Stimulated activated naive CD8-positive, alpha-beta T cell treated with anti-CD3 and anti-CD28 coated beads, Interleukin-15, Interleukin-2, amounts not matched to agents 100 ng/mL and 50 ng/mL, for 24 hours (primary cell): ENCODE measurements around the gene PPDPF.

Source experiments
- H3K27ac Mint-ChIP-seq: one replicate; pipeline ENCODE4 v1.8.0; 2021; ENCODE audit warnings: mild to moderate bottlenecking, mixed read lengths
- H3K27me3 Mint-ChIP-seq: one replicate; pipeline ENCODE4 v1.8.0; 2021; ENCODE audit warnings: mixed read lengths
- H3K36me3 Mint-ChIP-seq: one replicate; pipeline ENCODE4 v1.8.0; 2021; ENCODE audit warnings: low read depth, mixed read lengths
- H3K4me1 Mint-ChIP-seq: one replicate; pipeline ENCODE4 v1.8.0; 2021; ENCODE audit warnings: low read depth, mixed read lengths
- H3K4me3 Mint-ChIP-seq: one replicate; pipeline ENCODE4 v1.8.0; 2021; ENCODE audit warnings: mild to moderate bottlenecking, mixed read lengths
- H3K9me3 Mint-ChIP-seq: one replicate; pipeline ENCODE4 v1.8.0; 2021; ENCODE audit warnings: mixed read lengths

The PPDPF gene

GRCh38 chr20:63482021-63482587, 38.5 kb upstream of the PPDPF start:
- Mint-ChIP-seq H3K4me3 (no peak overlapping the region), H3K27ac (no peak overlapping the region), H3K27me3 (peaks cover 45% of the 10 kb centered on the region), H3K9me3 (no peaks in the 10 kb centered on the region), H3K4me1 (no peaks in the 10 kb centered on the region), H3K36me3 (no peaks in the 10 kb centered on the region)

- no peaks in the 10 kb centered on the region for H3K9me3 Mint-ChIP-seq
- no peak overlapping the region for H3K27ac Mint-ChIP-seq
- H3K36me3 Mint-ChIP-seq: no peaks in the 10 kb centered on the region
- H3K4me3 Mint-ChIP-seq: no peak overlapping the region
- H3K27me3 Mint-ChIP-seq: peaks cover 32% of the 10 kb centered on the region
- H3K4me1 Mint-ChIP-seq: no peaks in the 10 kb centered on the region
Observed at GRCh38 chr20:63483834-63484233, 36.7 kb upstream of the PPDPF start.

- H3K27ac Mint-ChIP-seq: no peak overlapping the region
Observed at GRCh38 chr20:63484236-63484635, 36.3 kb upstream of the PPDPF start.

GRCh38 chr20:63484651-63485403, 35.7 kb upstream of the PPDPF start:
- no peak overlapping the region for H3K27ac Mint-ChIP-seq
- H3K36me3 Mint-ChIP-seq: no peaks in the 10 kb centered on the region
- H3K4me1 Mint-ChIP-seq: no peaks in the 10 kb centered on the region
- peaks cover 32% of the 10 kb centered on the region for H3K27me3 Mint-ChIP-seq
- H3K9me3 Mint-ChIP-seq: no peaks in the 10 kb centered on the region
- H3K4me3 Mint-ChIP-seq: no peak overlapping the region

More at GRCh38 chr20:63484236-63484635, 36.3 kb upstream of the PPDPF start:
- Mint-ChIP-seq H3K4me3 (no peak overlapping the region), H3K27me3 (peaks cover 32% of the 10 kb centered on the region), H3K36me3 (no peaks in the 10 kb centered on the region), H3K9me3 (no peaks in the 10 kb centered on the region), H3K4me1 (no peaks in the 10 kb centered on the region)

- no peaks in the 10 kb centered on the region for H3K4me1 Mint-ChIP-seq
- H3K27me3 Mint-ChIP-seq: peaks cover 30% of the 10 kb centered on the region
- H3K36me3 Mint-ChIP-seq: no peaks in the 10 kb centered on the region
- no peak overlapping the region for H3K4me3 Mint-ChIP-seq
- H3K9me3 Mint-ChIP-seq: no peaks in the 10 kb centered on the region
- no peak overlapping the region for H3K27ac Mint-ChIP-seq
Observed at GRCh38 chr20:63486300-63486855, 34.2 kb upstream of the PPDPF start.

GRCh38 chr20:63487116-63487764, 33.3 kb upstream of the PPDPF start:
- no peak overlapping the region for H3K27ac Mint-ChIP-seq
- H3K4me3 Mint-ChIP-seq: no peak overlapping the region
- H3K4me1 Mint-ChIP-seq: no peaks in the 10 kb centered on the region
- no peaks in the 10 kb centered on the region for H3K36me3 Mint-ChIP-seq
- no peaks in the 10 kb centered on the region for H3K9me3 Mint-ChIP-seq
- peaks cover 28% of the 10 kb centered on the region for H3K27me3 Mint-ChIP-seq

- Mint-ChIP-seq H3K4me3 (no peak overlapping the region), H3K9me3 (no peaks in the 10 kb centered on the region), H3K36me3 (no peaks in the 10 kb centered on the region), H3K27me3 (peaks cover 26% of the 10 kb centered on the region), H3K27ac (no peak overlapping the region), H3K4me1 (no peaks in the 10 kb centered on the region)
Observed at GRCh38 chr20:63487781-63488241, 32.8 kb upstream of the PPDPF start.

- Mint-ChIP-seq H3K36me3 (no peaks in the 10 kb centered on the region), H3K4me3 (no peak overlapping the region), H3K27ac (no peak overlapping the region), H3K9me3 (no peaks in the 10 kb centered on the region), H3K27me3 (peaks cover 23% of the 10 kb centered on the region), H3K4me1 (no peaks in the 10 kb centered on the region)
Observed at GRCh38 chr20:63488315-63489251, 32.0 kb upstream of the PPDPF start.

- Mint-ChIP-seq H3K27ac (no peak overlapping the region), H3K4me3 (no peak overlapping the region), H3K9me3 (no peaks in the 10 kb centered on the region), H3K36me3 (no peaks in the 10 kb centered on the region), H3K4me1 (no peaks in the 10 kb centered on the region), H3K27me3 (peaks cover 19% of the 10 kb centered on the region)
Observed at GRCh38 chr20:63490416-63490815, 30.1 kb upstream of the PPDPF start.

GRCh38 chr20:63491078-63491477, 29.5 kb upstream of the PPDPF start:
- no peak overlapping the region for H3K4me3 Mint-ChIP-seq
- peaks cover 15% of the 10 kb centered on the region for H3K27me3 Mint-ChIP-seq
- peaks cover under 1% of the 10 kb centered on the region for H3K4me1 Mint-ChIP-seq
- H3K36me3 Mint-ChIP-seq: no peaks in the 10 kb centered on the region
- H3K27ac Mint-ChIP-seq: no peak overlapping the region
- no peaks in the 10 kb centered on the region for H3K9me3 Mint-ChIP-seq

GRCh38 chr20:63491635-63492230, 28.8 kb upstream of the PPDPF start:
- Mint-ChIP-seq H3K4me3 (no peak overlapping the region), H3K27ac (no peak overlapping the region), H3K9me3 (no peaks in the 10 kb centered on the region), H3K36me3 (no peaks in the 10 kb centered on the region), H3K4me1 (peaks cover 5% of the 10 kb centered on the region), H3K27me3 (peaks cover 15% of the 10 kb centered on the region)

GRCh38 chr20:63492518-63492917, 28.0 kb upstream of the PPDPF start:
- Mint-ChIP-seq H3K9me3 (no peaks in the 10 kb centered on the region), H3K36me3 (no peaks in the 10 kb centered on the region), H3K4me3 (no peak overlapping the region), H3K4me1 (peaks cover 5% of the 10 kb centered on the region), H3K27me3 (peaks cover 16% of the 10 kb centered on the region), H3K27ac (no peak overlapping the region)

GRCh38 chr20:63492982-63493381, 27.6 kb upstream of the PPDPF start:
- Mint-ChIP-seq H3K27ac (no peak overlapping the region), H3K9me3 (no peaks in the 10 kb centered on the region), H3K27me3 (peaks cover 16% of the 10 kb centered on the region), H3K4me3 (peak overlapping the region; percentile 23), H3K36me3 (no peaks in the 10 kb centered on the region), H3K4me1 (peaks cover 5% of the 10 kb centered on the region)

- no peaks in the 10 kb centered on the region for H3K36me3 Mint-ChIP-seq
- no peaks in the 10 kb centered on the region for H3K9me3 Mint-ChIP-seq
- no peak overlapping the region for H3K4me3 Mint-ChIP-seq
- peaks cover 16% of the 10 kb centered on the region for H3K27me3 Mint-ChIP-seq
- no peak overlapping the region for H3K27ac Mint-ChIP-seq
- H3K4me1 Mint-ChIP-seq: peaks cover 5% of the 10 kb centered on the region
Observed at GRCh38 chr20:63493563-63494020, 27.0 kb upstream of the PPDPF start.
